Activated CD8-positive, alpha-beta memory T cell treated with anti-CD3 and anti-CD28 coated beads for 48 hours (primary cell): ENCODE measurements around the gene FGD6.
"Not testable (repeated sequence)": the region's sequence is repeated elsewhere in the genome, so short reads cannot be mapped to it uniquely, and the experiment has no call there.

Experiments used
- DNase-seq, 3 experiments: peaks; one replicate each; pipeline ENCODE4 v3.0.0-alpha.2; 2020; ENCODE audit warnings: low read depth in 2 of 3, low spot score in 2 of 3

Gene FGD6

GRCh38 chr12:95181103-95181502, 36.2 kb downstream of the FGD6 start:
- DNase-seq: no peak

GRCh38 chr12:95179011-95179410, 38.3 kb downstream of the FGD6 start:
- no peak for DNase-seq

GRCh38 chr12:95178136-95178535, 39.1 kb downstream of the FGD6 start:
- DNase-seq: no peak

GRCh38 chr12:95177201-95177768, 40.0 kb downstream of the FGD6 start:
- DNase-seq: no peak

- no peak for DNase-seq
These were observed 43.6 kb downstream of the FGD6 start for GRCh38 chr12:95173392-95174251.

- DNase-seq: no peak
These were observed 47.9 kb downstream of the FGD6 start for GRCh38 chr12:95169368-95169767.

GRCh38 chr12:95168746-95169145, 48.5 kb downstream of the FGD6 start:
- DNase-seq: no peak

GRCh38 chr12:95164656-95165055, 52.6 kb downstream of the FGD6 start:
- no peak for DNase-seq

- no peak for DNase-seq
These were observed 58.3 kb downstream of the FGD6 start for GRCh38 chr12:95158919-95159318.

GRCh38 chr12:95151821-95152220, 65.4 kb downstream of the FGD6 start:
- no peak for DNase-seq

- DNase-seq: no peak
These were observed 65.9 kb downstream of the FGD6 start for GRCh38 chr12:95151406-95151805.

- no peak for DNase-seq
These were observed 66.8 kb downstream of the FGD6 start for GRCh38 chr12:95150501-95150900.

GRCh38 chr12:95147866-95148265, 69.4 kb downstream of the FGD6 start:
- no peak for DNase-seq

- no peak for DNase-seq
These were observed 70.5 kb downstream of the FGD6 start for GRCh38 chr12:95146769-95147168.

GRCh38 chr12:95143621-95144205, 73.6 kb downstream of the FGD6 start:
- DNase-seq: no peak

GRCh38 chr12:95142431-95143151, 74.7 kb downstream of the FGD6 start:
- DNase-seq: no peak

GRCh38 chr12:95141310-95141709, 76.0 kb downstream of the FGD6 start:
- DNase-seq: no peak

GRCh38 chr12:95138031-95138430, 79.2 kb downstream of the FGD6 start:
- DNase-seq: not testable (repeated sequence)

- DNase-seq: no peak
These were observed 80.7 kb downstream of the FGD6 start for GRCh38 chr12:95136598-95136997.

- DNase-seq: no peak
These were observed 83.2 kb downstream of the FGD6 start for GRCh38 chr12:95134085-95134484.

- no peak for DNase-seq
These were observed 85.5 kb downstream of the FGD6 start for GRCh38 chr12:95131589-95132340.
